T47D (cell line): ENCODE measurements around the gene APOC1.

ENCODE experiments used
- DNase-seq, 2 experiments: peaks; one replicate each; pipeline versions ENCODE4 v3.0.0 to v3.0.0-alpha.2; 2011 to 2012; ENCODE audit warnings: low read depth in 1 of 2, low spot score in 1 of 2
- JUND ChIP-seq: IDR thresholded peaks from 2 replicates; pipeline ENCODE4 v1.6.1; 2012; ENCODE audit warnings: low read depth
- in situ Hi-C: cut with HindIII; loops from 2 replicates; pipeline ENCODE4 v1.10.0; 2016; ENCODE audit warnings: low sequenced_read_pairs, low pct_unique_long_range_greater_than_20kb

APOC1 gene

DNA sequence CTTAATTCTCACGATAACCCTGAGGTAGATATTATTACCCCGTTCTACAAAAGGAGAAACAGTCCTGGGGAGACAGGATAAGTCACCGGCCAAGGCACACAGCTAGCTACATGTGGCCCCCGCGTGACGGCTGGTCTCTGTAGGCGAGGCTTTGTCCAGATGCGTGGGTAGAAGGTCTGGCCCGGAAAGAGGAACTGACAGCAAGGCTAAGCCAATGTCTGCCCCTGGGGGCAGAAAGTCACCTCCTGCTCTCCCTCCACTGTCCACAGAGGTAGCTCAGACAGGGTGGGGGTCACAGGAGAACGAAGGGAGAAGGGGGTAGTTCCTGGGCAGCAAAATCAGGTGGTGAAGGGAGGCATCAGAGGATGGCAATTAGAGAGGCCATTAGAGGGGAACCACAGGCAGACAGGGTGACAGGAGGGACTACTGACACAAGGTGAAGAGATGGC, 29.4 kb downstream of the APOC1 start:
- in situ Hi-C loops = no loop called here
- TF ChIP-seq JUND = no peak
- no peak for DNase-seq

DNA sequence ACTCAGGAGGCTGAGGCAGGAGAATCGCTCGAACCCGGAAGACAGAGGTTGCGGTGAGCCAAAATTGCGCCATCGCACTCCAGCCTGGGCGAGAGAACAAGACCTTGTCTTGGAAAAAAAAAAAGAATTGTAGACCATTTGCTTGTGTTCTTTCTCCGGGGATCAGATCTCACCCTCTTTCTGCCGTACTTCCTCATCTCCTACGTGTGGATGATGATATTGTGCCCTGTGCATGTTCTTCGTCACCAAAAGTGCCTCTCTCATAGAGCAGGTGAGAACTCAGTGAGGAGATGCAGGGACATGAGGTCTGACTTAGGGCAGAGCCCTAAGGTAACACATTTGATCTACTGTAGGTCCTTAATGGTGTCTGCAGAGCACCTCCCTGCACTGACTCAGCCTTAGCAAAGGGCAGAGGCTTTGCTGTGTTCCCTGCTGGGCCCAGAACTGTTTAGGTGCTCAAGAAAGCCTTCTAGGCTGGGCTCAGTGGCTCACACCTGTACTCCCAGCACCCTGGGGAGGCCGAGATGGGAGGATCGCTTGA, 32.7 kb downstream of the APOC1 start:
- TF ChIP-seq JUND = no peak
- in situ Hi-C loops = no loop called here

DNA sequence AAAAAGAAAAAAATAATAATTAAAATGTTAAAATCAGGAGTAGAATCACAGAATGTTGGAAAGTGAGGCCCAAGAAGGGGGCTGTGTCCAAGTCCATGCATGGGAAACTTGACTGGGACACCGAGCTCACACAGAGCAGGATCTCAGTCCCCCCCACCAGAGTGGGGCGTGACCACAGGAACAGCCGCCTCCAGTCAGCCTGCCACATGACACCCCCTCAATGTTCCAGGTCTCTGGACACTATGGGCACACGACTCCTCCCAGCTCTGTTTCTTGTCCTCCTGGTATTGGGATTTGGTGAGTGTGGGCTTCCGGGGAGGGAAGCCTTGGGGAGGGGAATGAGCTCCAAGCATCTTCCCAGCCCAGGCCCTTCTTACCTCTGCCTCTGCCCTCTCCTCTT, 33.8 kb downstream of the APOC1 start:
- TF ChIP-seq JUND = no peak
- in situ Hi-C loops = no loop called here
- no peak for DNase-seq

More for the DNA sequence above, 32.7 kb downstream of the APOC1 start:
- no peak for DNase-seq

DNA sequence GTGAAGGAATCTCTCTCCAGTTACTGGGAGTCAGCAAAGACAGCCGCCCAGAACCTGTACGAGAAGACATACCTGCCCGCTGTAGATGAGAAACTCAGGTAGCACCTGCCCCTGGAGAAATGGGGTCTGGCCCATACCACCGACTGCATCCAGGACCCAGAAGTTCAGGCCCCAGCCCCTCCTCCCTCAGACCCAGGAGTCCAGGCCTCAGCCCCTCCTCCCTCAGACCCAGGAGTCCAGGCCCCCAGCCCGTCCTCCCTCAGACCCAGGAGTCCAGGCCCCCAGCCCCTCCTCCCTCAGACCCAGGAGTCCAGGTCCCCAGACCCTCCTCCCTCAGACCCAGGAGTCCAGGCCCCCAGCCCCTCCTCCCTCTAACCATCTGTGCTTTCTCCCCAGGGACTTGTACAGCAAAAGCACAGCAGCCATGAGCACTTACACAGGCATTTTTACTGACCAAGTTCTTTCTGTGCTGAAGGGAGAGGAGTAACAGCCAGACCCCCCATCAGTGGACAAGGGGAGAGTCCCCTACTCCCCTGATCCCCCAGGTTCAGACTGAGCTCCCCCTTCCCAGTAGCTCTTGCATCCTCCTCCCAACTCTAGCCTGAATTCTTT, 34.5 kb downstream of the APOC1 start:
- no peak for TF ChIP-seq JUND
- in situ Hi-C loops = no loop called here
- DNase-seq = no peak

DNA sequence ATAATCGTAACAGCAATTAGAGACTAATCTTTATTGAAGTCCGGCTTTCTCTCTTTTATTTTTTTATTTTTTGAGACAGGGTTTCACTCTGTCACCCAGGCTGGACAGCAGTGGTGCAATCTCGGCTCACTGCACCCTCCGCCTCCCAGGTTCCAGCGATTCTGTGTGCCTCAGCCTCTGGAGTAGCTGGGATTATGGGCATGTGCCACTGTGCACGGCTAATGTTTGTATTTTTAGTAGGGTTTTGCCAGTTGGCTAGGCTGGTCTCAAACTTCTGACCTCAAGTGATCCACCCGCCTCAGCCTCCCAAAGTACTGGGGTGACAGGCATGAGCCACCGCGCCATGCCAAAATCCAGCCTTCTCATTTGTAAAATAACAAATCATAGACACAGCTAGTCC, 35.1 kb downstream of the APOC1 start:
- no peak for TF ChIP-seq JUND
- in situ Hi-C loops = no loop called here
- no peak for DNase-seq

DNA sequence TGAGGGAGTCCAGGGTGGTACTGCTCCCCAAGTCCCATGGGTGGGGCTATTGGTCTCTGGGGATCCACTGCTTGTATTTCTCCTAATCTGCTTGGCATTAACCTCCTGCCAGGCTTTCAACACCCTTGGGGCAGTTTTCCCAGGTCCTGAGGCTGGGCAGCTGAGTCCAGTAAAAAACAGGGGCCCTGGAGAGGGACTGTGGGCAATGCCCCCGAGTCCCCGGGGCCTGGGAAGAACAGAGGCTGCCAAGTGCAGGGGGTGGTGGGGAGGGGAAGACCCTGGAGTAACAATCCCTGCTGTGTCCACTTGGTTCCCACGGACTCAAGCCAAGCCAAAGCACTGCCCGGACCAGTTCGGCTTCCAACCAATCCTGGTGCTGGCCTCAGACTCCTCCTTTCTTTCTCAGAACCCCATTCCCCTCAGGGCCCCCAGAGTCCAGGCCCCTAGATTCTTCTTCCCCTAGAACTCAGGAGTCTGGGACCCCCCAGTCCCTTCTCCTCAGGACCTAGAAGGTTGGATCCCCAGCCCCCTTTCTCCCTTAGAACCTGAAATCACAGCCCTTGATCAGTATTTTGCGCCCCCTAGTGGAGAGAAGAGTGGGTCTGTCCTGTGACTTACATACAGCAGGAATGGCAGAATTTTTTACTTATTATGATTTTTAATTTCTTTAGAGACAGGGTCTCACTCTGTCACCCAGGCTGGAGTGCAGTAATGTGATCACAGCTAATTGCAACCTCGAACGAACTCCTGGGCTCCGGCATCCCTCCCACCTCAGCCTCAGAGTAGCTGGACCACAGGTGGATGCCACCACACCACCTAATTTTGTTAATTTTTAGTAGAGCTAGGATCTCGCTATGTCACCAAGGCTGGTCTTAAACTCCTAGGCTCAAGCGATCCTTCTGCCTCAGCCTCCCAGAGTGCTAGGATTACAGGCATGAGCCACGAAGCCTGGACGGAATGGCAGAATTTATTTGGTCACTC, 37.1 kb downstream of the APOC1 start:
- DNase-seq = peak; percentile 54 to 78
- in situ Hi-C loops = no loop called here
- TF ChIP-seq JUND = no peak

DNA sequence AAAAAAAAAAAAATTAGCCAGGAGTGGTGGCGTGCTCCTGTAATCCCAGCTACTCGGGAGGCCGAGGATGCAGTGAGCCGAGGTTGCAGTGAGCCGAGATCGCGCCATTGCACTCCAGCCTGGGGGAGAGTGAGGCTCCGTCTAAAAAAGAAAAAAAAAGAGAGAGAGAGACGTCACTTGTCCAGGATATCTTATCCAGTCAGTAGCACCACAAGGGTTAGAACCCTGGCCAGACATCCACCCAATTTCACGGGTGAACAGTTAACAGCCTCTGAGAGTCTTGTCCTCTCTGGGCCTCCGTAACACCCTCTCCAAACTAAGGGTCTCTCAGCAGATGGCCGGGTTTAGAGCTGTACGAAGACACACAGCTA, 39.9 kb downstream of the APOC1 start:
- DNase-seq = no peak
- in situ Hi-C loops = no loop called here
- TF ChIP-seq JUND = no peak

DNA sequence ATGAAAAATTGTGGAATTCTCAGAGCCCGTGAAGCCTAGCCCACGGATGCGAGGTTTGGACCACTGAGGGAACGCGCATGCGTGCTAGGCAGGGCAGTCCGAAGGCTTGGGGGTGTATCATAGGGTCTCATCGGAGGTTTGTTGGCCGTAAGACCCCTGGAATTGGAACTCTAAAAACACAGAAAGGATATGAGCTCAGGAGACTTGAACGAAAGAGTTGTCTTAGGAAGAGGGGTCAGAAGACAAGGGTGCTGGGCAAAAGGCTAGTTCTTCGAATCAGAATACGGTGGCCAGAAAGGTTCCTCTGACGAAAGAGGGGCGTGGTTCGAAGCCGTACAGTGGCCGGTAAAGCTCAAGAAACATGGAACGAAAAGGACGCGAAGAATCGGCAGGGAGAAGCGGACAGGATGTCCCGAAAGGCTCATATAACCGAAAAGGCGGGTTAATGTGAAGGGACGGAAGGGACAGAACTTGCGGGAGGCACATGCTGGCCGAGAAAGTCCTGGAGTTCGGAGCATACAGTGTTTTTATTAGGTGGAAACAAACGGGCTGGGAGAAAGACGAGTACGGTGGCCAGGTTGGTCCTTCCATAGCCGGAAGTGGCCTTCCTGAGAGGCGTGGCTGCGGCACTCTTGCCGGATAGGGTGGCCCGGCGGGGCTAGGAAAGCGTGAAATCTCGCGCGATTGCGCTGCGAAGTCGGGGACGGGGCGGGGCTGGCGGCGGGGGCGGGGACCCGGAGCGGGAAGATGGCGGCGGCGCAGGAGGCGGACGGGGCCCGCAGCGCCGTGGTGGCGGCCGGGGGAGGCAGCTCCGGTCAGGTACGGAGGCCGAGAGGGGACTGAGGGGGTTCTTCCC, 40.5 kb downstream of the APOC1 start, which contains the start of gene CLPTM1:
TSS of gene CLPTM1 (plus strand) at position 732 of the 856 bp plus-strand sequence. CDS start at position 748, 16 bp downstream.
- DNase-seq = peak; percentile 88 to 95
- in situ Hi-C loops = no loop called here
- no peak for TF ChIP-seq JUND

DNA sequence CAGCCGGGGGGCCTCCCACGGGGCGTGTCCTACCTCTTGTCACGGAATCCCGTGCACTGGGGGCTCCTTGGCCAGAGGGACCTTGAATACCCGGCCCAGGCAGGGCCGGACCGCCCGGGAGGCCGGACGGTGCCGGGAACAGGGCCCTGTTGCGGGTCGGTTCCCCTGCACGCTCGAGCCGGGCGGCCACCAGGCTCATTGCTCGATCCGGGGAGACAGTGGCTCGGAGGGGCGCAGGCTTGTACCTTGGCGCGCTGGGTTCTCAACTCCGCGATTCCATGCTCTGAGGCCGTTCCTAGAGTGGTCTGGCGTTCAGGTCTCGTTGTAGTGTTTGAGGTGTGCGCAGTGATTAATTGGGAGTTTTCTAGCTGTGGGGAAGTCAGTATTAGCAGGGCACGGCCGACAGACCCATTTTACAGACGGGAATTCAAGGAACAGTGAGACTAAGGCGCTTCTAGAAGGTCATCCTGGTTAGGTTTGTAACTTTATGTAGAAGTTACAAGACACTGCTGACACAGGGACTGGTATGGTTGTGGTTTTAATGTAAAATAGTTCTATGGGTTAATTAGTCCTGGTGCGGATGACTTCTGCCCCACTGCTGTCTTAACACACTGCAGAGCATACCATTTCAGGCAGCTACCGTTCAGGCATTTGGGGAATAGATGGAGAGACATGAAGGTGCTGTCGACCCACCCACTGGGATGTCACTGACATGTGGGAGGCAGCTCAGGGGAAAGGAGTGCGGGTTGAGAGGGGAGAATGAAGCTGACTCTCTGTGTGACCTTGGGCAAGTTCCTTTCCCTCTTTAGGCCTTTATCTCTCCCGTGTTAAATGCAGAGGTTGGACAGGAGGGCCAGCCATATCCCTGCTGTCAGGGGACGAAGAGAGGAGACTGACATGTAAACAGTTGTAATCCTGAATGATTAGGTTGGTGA, 41.4 kb downstream of the APOC1 start:
- in situ Hi-C loops = no loop called here
- DNase-seq = no peak
- TF ChIP-seq JUND = no peak

DNA sequence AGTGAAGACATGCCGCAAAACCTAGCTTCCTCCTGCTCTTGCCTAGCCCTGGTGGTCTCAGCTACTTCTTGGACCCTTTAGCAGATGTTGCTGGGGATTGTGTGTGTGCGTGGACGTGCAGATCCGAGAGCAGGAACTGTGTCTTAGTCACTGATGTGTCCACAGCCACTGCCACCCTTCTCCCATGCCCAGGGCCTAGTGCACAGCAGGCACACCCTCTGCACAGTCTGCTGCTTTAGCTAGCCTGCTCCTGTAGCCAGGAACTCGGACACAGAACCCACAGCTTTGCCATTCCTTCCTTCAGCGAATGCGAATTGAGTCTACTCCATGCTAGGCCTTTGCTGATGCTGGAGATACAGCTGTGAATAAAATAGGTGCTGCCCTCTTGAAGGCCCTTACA, 43.1 kb downstream of the APOC1 start:
- in situ Hi-C loops = no loop called here
- no peak for DNase-seq

DNA sequence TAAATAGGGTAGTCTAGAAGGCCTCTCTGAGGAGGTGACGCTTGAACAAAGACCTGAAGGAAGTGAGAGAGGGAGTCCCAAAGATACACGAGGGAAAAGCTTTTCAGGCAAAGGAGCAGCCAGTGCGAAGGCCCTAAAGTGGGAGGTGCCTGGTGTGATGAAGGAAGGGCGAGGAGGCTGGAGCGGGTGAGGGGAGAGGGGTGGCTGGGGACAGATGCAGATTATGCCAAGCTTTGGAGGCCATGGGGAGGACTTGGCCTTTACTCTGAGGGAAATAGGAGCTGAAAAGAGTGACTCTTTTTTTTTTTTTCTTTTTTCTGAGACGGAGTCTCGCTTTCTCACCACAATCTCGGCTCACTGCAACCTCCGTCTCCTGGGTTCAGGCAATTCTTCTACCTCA, 43.7 kb downstream of the APOC1 start:
- DNase-seq = no peak
- no peak for TF ChIP-seq JUND

More for the DNA sequence above, 43.1 kb downstream of the APOC1 start:
- no peak for TF ChIP-seq JUND

More for the DNA sequence above, 43.7 kb downstream of the APOC1 start:
- in situ Hi-C loops = no loop called here
